ENCODE measurements around the gene SOX13. TPM values are rescaled to one million over a fixed set of nuclear protein-coding genes. Genes with fewer than 3 reads are reported as not detected.
A peak's percentile ranks its signal among the peaks of the same experiment; 100 is the strongest.

The SOX13 gene
- total RNA-seq, 1 donor from 2014 or later = not detected

- TF ChIP-seq CTCF (IDR thresholded peaks at IDR 0.05) = no peak
- Mint-ChIP-seq H3K36me3 (ENCODE audit: low read depth) (no peaks in the 10 kb centered on the region), H3K4me1 (peaks cover 2% of the 10 kb centered on the region), H3K4me3 (peak overlapping the region; percentile 51), H3K9me3 (no peaks in the 10 kb centered on the region), H3K27ac (no peak overlapping the region), H3K27me3 (peaks cover 16% of the 10 kb centered on the region)
- ATAC-seq (ENCODE audit: low read depth) = no peak
- POLR2A ChIA-PET = no interaction called here
- CTCF ChIA-PET = no interaction called here
- no peak for DNase-seq
- intact Hi-C loops (cut with micrococcal nuclease) = no loop called here
These were observed 77.0 kb downstream of the SOX13 start for GRCh38 chr1:204149635-204150565.

GRCh38 chr1:204150702-204151551 lies 78.0 kb downstream of the SOX13 start:
- no peak for TF ChIP-seq CTCF (IDR thresholded peaks at IDR 0.05)
- intact Hi-C loops (cut with micrococcal nuclease) = no loop called here
- Mint-ChIP-seq H3K27me3 (peaks cover 21% of the 10 kb centered on the region), H3K4me3 (peak overlapping the region; percentile 71), H3K4me1 (peaks cover 2% of the 10 kb centered on the region), H3K36me3 (ENCODE audit: low read depth) (no peaks in the 10 kb centered on the region), H3K27ac (no peak overlapping the region), H3K9me3 (no peaks in the 10 kb centered on the region)
- ChIA-PET CTCF (no interaction called here), POLR2A (no interaction called here)
- DNase-seq (no peak), ATAC-seq (ENCODE audit: low read depth) (peak; percentile 28)

GRCh38 chr1:204151552-204152309 lies 78.8 kb downstream of the SOX13 start, which contains the start of gene ETNK2:
Gene ETNK2 (minus strand): TSS chr1:204152044. CDS start chr1:204151852, 192 bp downstream.
- peak; percentile 59 for DNase-seq
- H3K9me3 Mint-ChIP-seq = no peaks in the 10 kb centered on the region
- no peak for TF ChIP-seq CTCF (IDR thresholded peaks at IDR 0.05)
- CTCF ChIA-PET = interaction anchor here (0.5 kb wide), 1 partner anchor 1432 kb away, joined by 4 read pairs; no protein-coding TSS in a partner anchor
- H3K27ac Mint-ChIP-seq = no peak within 1 kb of the TSS
- peak within 1 kb of the TSS; percentile 71 for H3K4me3 Mint-ChIP-seq
- no peaks in the 10 kb centered on the region for H3K36me3 Mint-ChIP-seq (ENCODE audit: low read depth)
- peaks cover 2% of the 10 kb centered on the region for H3K4me1 Mint-ChIP-seq
- intact Hi-C loops (cut with micrococcal nuclease) = no loop called here
- peak; percentile 83 for ATAC-seq (ENCODE audit: low read depth)
- POLR2A ChIA-PET = no interaction called here
- peaks cover 23% of the 10 kb centered on the region for H3K27me3 Mint-ChIP-seq

GRCh38 chr1:204152310-204153044 lies 79.6 kb downstream of the SOX13 start:
- intact Hi-C loops (cut with micrococcal nuclease) = no loop called here
- H3K36me3 Mint-ChIP-seq (ENCODE audit: low read depth) = no peaks in the 10 kb centered on the region
- peak overlapping the region; percentile 67 for H3K4me3 Mint-ChIP-seq
- no peak overlapping the region for H3K27ac Mint-ChIP-seq
- TF ChIP-seq CTCF (IDR thresholded peaks at IDR 0.05) = no peak
- DNase-seq (no peak), ATAC-seq (ENCODE audit: low read depth) (no peak)
- no peaks in the 10 kb centered on the region for H3K9me3 Mint-ChIP-seq
- ChIA-PET CTCF (interaction anchor here (0.5 to 2.1 kb wide), 2 partner anchors 10 to 1433 kb away, joined by 4 to 7 read pairs; no protein-coding TSS in a partner anchor), POLR2A (no interaction called here)
- peaks cover 2% of the 10 kb centered on the region for H3K4me1 Mint-ChIP-seq
- H3K27me3 Mint-ChIP-seq = peaks cover 23% of the 10 kb centered on the region

Data from activated B cell treated with CpG ODN at 0.5 μM for 24 hours (primary cell).